GM19438 (cell line): ENCODE measurements around the gene MYH9.

Experiments used
- ATAC-seq: cut with Tn5 transposase; IDR thresholded peaks from one replicate; pipeline ENCODE4 v1.9.1; 2021; ENCODE audit warnings: low read depth; ENCODE audit not compliant: unreplicated experiment

MYH9 gene

DNA sequence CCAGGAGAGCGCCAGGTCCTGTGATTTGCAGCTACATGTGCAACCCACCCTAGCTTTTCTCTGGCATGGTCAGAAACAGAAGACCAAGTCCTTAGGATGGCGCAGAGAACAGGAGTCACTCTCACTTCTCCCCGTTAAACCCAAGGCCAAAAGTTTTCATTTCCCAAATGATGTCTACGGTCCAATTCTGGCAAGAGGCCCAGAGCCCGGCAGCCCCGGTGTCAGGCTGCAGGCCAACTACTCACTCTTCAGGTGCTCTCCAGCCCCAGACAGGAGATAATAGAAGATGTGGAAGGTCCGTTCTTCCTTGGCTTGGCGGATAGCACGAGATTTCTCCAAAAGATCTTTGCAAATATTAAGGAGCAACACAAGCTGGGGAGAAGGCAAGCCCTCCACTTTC lies 67.2 kb downstream of the MYH9 start:
- ATAC-seq = no peak

DNA sequence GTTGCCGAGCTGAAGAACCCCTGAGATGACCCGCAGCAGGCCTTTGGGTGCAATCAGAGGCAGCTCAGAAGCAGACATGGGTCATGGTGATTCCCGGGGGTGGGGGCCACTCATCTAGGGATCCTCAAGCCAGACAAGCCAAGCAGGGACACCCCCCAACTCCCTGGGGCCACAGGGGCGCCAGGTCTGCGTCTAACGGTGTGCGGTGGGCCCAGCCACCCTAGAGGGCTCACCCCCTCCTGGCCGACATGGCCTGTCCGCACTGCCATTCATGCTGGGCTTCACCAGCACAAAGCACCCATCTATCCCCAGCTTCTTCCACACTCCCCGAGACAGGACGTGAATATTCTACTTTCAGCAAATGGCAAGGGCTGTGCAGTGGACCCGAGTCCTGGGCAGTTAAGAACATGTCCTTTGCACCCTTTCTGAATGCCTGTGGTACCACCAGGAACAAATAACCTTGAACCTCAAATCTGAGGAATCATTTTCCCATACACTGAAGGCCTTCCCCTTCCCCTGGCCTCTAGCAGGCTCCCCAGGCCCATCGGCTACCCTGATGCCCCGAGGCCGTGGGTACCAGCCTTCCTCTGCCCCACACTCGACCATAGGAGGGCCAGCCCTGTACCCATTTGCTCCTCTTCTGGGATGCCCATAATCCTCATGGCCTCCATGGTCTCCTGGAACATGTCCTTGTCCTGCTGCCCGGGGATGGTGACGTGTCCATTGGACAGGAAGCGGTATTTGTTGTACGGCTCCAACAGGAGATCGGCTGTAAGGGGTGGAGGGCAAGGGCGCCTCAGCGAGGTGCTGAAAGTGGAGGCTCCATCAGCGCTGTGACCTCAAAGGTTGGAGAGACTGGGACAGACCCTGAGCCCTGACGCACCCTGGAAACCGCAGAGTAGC lies 67.9 kb downstream of the MYH9 start:
- no peak for ATAC-seq

DNA sequence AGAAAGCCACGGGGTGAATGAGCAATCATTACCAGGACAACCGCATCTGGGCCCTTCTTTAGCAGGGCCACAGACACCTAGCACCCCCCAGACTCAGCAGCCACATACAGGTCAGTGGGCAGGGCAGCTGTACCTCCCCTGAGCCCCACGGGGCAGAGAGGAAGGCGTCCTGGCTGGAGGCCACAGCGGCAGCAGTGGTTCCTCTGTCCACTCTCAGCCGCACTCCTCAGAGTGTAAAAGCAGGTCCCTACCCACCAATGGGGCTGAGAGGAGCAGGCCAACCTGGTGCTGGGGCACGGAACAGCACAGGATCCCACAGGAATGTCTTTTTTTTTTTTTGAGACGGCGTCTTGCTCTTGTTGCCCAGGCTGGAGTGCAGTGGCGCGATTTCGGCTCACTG lies 69.3 kb downstream of the MYH9 start:
- no peak for ATAC-seq

GRCh38 chr22:36317658-36318271 lies 70.0 kb downstream of the MYH9 start:
- ATAC-seq = no peak

DNA sequence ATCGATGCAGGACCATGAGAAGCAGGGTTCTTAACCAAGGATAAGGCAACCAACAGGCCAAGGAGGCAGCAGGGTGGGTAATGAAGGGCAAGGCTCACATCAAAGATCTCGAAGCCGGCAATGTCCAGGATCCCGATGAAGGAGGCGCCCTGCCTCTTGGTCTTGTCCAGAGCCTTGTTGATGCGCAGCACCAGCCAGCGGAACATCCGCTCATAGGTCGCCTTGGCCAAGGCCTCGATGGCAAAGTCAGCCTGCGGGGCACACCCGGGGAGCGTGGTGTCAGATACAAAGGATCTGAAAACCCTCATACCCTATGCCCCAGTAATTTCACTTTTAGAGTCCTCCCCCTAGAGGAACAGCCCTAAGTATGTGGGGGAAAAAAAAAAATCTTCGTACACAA lies 71.3 kb downstream of the MYH9 start:
- no peak for ATAC-seq

GRCh38 chr22:36315325-36315724 lies 72.4 kb downstream of the MYH9 start:
- ATAC-seq = no peak

- no peak for ATAC-seq
These were observed 76.2 kb downstream of the MYH9 start for GRCh38 chr22:36311386-36312085.

GRCh38 chr22:36308880-36309279 lies 78.9 kb downstream of the MYH9 start:
- no peak for ATAC-seq

DNA sequence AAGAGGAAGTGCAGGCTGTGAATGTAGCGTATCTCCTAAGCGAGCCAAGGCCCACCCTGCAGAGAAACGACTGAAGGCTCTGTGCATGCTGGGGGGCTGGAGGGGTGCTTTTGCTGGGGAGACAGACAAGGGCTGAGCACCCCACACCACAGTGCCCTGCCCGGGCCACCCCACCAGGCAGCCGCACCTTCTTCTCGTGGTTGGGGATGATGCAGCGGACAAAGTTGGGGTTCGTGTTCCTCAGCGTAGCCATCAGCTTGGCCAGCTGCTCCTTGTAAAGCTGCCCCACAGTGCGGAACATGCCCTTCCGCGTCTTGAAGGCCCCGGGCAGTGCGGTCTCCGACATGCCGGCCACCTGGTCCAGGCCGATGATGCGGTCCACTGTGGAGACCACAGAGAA lies 81.5 kb downstream of the MYH9 start:
- ATAC-seq = no peak

- ATAC-seq = no peak
These were observed 82.0 kb downstream of the MYH9 start for GRCh38 chr22:36305813-36306212.

DNA sequence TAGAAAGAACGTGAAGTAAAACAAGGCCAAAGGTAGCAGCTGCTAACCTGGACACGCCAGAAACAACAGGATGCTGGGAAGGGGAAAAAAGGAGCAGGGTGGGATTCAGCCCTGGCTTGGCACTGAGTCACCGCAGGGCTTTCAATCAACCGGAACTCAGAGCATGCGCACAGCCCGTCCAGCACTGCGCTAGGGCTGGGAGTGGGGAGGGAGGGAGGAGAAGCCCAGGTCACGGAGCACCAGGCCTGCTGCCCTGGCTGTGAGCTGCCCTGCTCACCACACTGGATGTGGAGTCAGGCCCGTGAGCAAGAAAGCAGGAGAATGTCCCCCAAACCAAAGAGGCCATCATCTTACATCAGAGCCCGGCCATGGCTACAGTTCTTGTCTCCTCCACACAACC lies 83.3 kb downstream of the MYH9 start:
- no peak for ATAC-seq

DNA sequence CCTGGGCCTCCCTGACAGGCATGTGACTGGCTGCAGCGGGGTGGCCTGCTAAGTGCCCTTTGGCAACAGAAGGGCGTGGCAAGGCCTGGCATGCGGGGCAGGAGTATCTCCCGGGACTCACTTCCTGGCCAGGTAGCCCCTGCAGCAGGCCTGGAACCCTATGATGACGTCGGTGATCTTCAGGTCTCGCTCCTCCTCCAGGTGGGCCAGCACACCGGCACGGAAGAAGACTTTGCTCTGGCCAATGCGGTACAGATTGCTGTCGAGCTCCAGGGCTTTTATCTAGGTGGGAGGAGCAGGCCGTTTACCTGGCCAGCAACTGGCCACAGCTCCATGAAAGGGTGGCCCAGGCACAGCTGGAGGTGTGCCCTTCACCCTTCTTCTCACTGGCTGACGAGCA lies 83.9 kb downstream of the MYH9 start:
- ATAC-seq = no peak

- ATAC-seq = no peak
These were observed 84.7 kb downstream of the MYH9 start for GRCh38 chr22:36303115-36303467.

GRCh38 chr22:36302439-36303114 lies 85.2 kb downstream of the MYH9 start:
- ATAC-seq = no peak

GRCh38 chr22:36301851-36302250 lies 85.9 kb downstream of the MYH9 start:
- no peak for ATAC-seq

DNA sequence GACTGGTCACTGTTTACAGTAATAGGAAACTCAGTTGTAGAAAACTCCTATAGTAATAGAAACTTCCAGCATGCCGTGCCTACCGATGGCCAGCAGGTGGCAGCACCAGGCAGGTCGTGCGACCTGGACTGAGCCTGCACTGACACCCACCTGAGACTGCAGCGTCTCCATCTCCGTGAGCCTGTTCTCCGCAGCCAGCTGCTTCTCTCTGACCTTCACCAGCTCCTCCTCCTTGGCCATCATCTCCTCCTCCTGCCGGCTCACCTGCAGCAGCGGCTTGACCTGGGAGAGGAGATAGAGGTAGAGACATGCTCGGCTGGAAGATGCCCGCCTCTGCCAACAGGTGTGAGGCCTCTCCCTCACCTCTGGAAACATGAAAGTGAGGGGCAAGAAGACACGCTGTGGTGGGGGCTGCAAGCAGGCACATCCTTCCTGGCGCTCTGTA lies 86.4 kb downstream of the MYH9 start:
- no peak for ATAC-seq

GRCh38 chr22:36300396-36301212 lies 87.2 kb downstream of the MYH9 start:
- no peak for ATAC-seq

DNA sequence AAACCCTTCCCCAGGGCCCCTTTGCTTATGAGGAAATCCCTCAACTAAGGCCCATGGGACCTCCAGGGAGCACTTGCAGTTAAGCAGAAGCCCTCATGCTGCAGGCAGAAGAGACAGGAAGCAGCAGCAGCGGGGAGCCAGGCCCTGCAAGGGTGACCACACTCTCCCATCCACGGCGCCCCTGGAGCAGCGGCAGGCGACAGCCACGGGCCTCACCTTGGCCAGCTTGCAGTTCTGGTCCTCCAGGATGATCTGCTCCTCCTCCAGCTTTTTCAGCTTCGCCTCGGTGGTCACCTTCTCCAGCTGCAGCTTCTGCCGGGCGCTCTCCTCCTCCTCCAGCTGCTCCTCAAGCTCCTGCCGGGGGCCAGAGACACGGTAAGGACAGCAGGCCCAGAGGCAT lies 87.9 kb downstream of the MYH9 start:
- no peak for ATAC-seq

DNA sequence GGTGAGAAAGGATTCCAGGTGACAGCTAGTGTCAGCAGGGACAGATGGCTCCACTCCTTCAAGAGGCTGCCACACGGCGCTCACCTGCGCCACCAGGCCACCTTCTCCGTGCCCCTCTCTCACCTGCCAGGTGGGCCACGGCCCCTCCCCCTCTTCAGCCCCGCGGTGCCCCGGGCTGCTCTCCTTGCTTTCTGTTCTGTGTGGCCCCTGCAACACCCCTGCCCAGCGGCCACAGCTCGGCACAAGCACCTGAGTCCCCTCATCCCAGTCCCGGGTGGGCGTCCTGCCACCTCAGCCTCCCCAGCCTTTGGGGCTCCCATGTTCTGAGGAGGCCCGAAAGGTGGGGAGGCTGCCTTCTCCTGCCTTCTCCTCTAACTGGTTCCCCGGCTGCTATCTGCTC lies 88.5 kb downstream of the MYH9 start:
- ATAC-seq = no peak

DNA sequence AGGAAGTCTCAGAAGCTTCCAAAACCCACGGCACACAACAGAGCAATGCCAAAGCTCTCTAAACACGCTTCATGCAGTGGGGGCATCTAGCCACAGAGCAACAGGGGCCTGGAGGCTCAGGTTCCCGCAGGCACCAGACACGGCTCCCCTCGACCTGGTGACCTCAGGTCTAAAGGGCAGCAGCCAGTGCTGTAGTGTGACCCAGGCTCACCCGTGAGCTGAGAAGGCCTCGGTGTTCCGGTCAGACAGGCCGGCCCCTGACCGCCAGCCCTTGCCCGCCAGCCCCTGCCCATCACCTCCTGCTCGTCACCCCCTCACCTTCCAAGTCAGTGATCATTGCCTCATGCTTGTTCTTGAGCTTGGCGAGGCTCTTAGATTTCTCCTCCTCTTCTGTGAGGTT lies 89.2 kb downstream of the MYH9 start:
- ATAC-seq = no peak
